H9 (cell line): ENCODE data around the gene C10orf120. TPM values are rescaled to one million over a fixed set of nuclear protein-coding genes. Genes with fewer than 3 reads are reported as not detected.

Experiments
- DNase-seq: peaks from one replicate; pipeline ENCODE4 v3.0.0-alpha.2; 2017
- H2AFZ ChIP-seq: one replicate; pipeline ENCODE4 v1.6.1; 2013; ENCODE audit warnings: mild to moderate bottlenecking, low read length, control low read depth, moderate library complexity
- H2AK5ac ChIP-seq: 2 replicates; pipeline ENCODE4 v1.6.1; 2013; ENCODE audit warnings: low read length, control low read depth, mixed read lengths; ENCODE audit not compliant: insufficient read length
- H2BK120ac ChIP-seq: one replicate; pipeline ENCODE4 v1.6.1; 2013; ENCODE audit warnings: low read depth, mild to moderate bottlenecking, low read length, control low read depth, inconsistent platforms; ENCODE audit not compliant: poor library complexity, severe bottlenecking
- H2BK12ac ChIP-seq: 2 replicates; pipeline ENCODE4 v1.6.1; 2013; ENCODE audit warnings: low read length, control low read depth, mixed read lengths, low read depth; ENCODE audit not compliant: insufficient read length
- H2BK15ac ChIP-seq: 2 replicates; pipeline ENCODE4 v1.6.1; 2013; ENCODE audit warnings: low read depth, low read length, control low read depth
- H2BK20ac ChIP-seq: one replicate; pipeline ENCODE4 v1.6.1; 2013; ENCODE audit warnings: low read depth, mild to moderate bottlenecking, low read length, control low read depth, inconsistent platforms; ENCODE audit not compliant: poor library complexity, severe bottlenecking
- H2BK5ac ChIP-seq: 2 replicates; pipeline ENCODE4 v1.6.1; 2013; ENCODE audit warnings: low read length, control low read depth, mixed read lengths; ENCODE audit not compliant: insufficient read length
- H3K14ac ChIP-seq: 2 replicates; pipeline ENCODE4 v1.6.1; 2013; ENCODE audit warnings: low read length, control low read depth; ENCODE audit not compliant: insufficient read depth
- H3K18ac ChIP-seq: 2 replicates; pipeline ENCODE4 v1.6.1; 2013; ENCODE audit warnings: low read depth, mild to moderate bottlenecking, mixed read lengths, low read length, control low read depth; ENCODE audit not compliant: insufficient read length
- H3K23ac ChIP-seq: 2 replicates; pipeline ENCODE4 v1.6.1; 2013; ENCODE audit warnings: low read length, control low read depth, mixed read lengths, low read depth; ENCODE audit not compliant: insufficient read length
- H3K23me2 ChIP-seq: 2 replicates; pipeline ENCODE4 v1.6.1; 2013; ENCODE audit warnings: low read depth, mild to moderate bottlenecking, mixed read lengths, low read length, control low read depth; ENCODE audit not compliant: insufficient read length, poor library complexity, severe bottlenecking
- H3K27ac ChIP-seq: 2 replicates; pipeline ENCODE4 v1.5.1; 2013; ENCODE audit warnings: low read length, control low read depth, mixed read lengths, low read depth; ENCODE audit not compliant: insufficient read length
- H3K27me3 ChIP-seq: 2 replicates; pipeline ENCODE4 v1.6.1; 2013; ENCODE audit warnings: low read length, control low read depth, inconsistent platforms; ENCODE audit not compliant: insufficient read depth
- H3K4ac ChIP-seq: 2 replicates; pipeline ENCODE4 v1.6.1; 2013; ENCODE audit warnings: low read depth, mild to moderate bottlenecking, control low read depth, inconsistent platforms, low read length, moderate library complexity
- H3K4me1 ChIP-seq: 2 replicates; pipeline ENCODE4 v1.6.1; 2013; ENCODE audit warnings: low read length, control low read depth, inconsistent platforms; ENCODE audit not compliant: insufficient read depth
- H3K4me2 ChIP-seq: 2 replicates; pipeline ENCODE4 v1.6.1; 2013; ENCODE audit warnings: low read length, control low read depth, mixed read lengths; ENCODE audit not compliant: insufficient read length, insufficient read depth
- H3K56ac ChIP-seq: 2 replicates; pipeline ENCODE4 v1.6.1; 2013; ENCODE audit warnings: low read depth, mild to moderate bottlenecking, mixed read lengths, low read length, control low read depth; ENCODE audit not compliant: insufficient read length
- H3K79me1 ChIP-seq: 2 replicates; pipeline ENCODE4 v1.6.1; 2013; ENCODE audit warnings: low read depth, mild to moderate bottlenecking, moderate library complexity, low read length, control low read depth, inconsistent platforms; ENCODE audit not compliant: insufficient read depth, poor library complexity, severe bottlenecking
- H3K79me2 ChIP-seq: 2 replicates; pipeline ENCODE4 v1.6.1; 2013; ENCODE audit warnings: low read length, control low read depth, inconsistent platforms; ENCODE audit not compliant: insufficient read depth
- H3K9ac ChIP-seq: 2 replicates; pipeline ENCODE4 v1.6.1; 2013; ENCODE audit warnings: low read length, control low read depth, mixed read lengths; ENCODE audit not compliant: insufficient read length; ENCODE audit errors: extremely low read depth
- H3K9me3 ChIP-seq: one replicate; pipeline ENCODE4 v1.6.1; 2013; ENCODE audit warnings: low read depth, low read length, inconsistent platforms; ENCODE audit not compliant: control insufficient read depth
- H3T11ph ChIP-seq: one replicate; pipeline ENCODE4 v1.6.1; 2013; ENCODE audit warnings: mild to moderate bottlenecking, low read length, control low read depth, inconsistent platforms
- H4K20me1 ChIP-seq: one replicate; pipeline ENCODE4 v1.6.1; 2013; ENCODE audit not compliant: control insufficient read depth, insufficient read length, insufficient read depth
- H4K5ac ChIP-seq: 2 replicates; pipeline ENCODE4 v1.6.1; 2013; ENCODE audit warnings: low read depth, mild to moderate bottlenecking, mixed read lengths, low read length, control low read depth; ENCODE audit not compliant: insufficient read length
- H4K8ac ChIP-seq: replicated peaks from 2 replicates; pipeline ENCODE4 v1.6.1; 2013; ENCODE audit warnings: low read length, control low read depth, mixed read lengths, low read depth; ENCODE audit not compliant: insufficient read length
- H4K91ac ChIP-seq: 2 replicates; pipeline ENCODE4 v1.6.1; 2013; ENCODE audit warnings: low read depth, mild to moderate bottlenecking, moderate library complexity, mixed read lengths, low read length, control low read depth; ENCODE audit not compliant: insufficient read length
- H3K27ac Mint-ChIP-seq, 3 experiments: 2 replicates in 2 of 3; 3 replicates in 1 of 3; pipeline ENCODE4 v1.8.0; 2020 to 2021; ENCODE audit warnings: mixed read lengths in 3 of 3, mild to moderate bottlenecking in 1 of 3, moderate library complexity in 1 of 3
- H3K27me3 Mint-ChIP-seq: 2 replicates; pipeline ENCODE4 v1.8.0; 2021; ENCODE audit warnings: low read depth, mild to moderate bottlenecking, moderate library complexity, mixed read lengths
- H3K36me3 Mint-ChIP-seq, 3 experiments: 2 replicates in 2 of 3; 3 replicates in 1 of 3; pipeline ENCODE4 v1.8.0; 2020 to 2021; ENCODE audit warnings: low read depth in 3 of 3, mixed read lengths in 3 of 3; ENCODE audit not compliant: insufficient read depth in 1 of 3
- H3K4me1 Mint-ChIP-seq, 2 experiments: 2 replicates each; pipeline ENCODE4 v1.8.0; 2020; ENCODE audit warnings: mixed read lengths in 2 of 2
- H3K4me3 Mint-ChIP-seq, 2 experiments: 2 replicates in 1 of 2; 3 replicates in 1 of 2; pipeline ENCODE4 v1.8.0; 2020 to 2021; ENCODE audit warnings: mild to moderate bottlenecking in 2 of 2, mixed read lengths in 2 of 2, moderate library complexity in 1 of 2
- H3K9me3 Mint-ChIP-seq, 2 experiments: 2 replicates in 1 of 2; 3 replicates in 1 of 2; pipeline ENCODE4 v1.8.0; 2020; ENCODE audit warnings: mild to moderate bottlenecking in 2 of 2, mixed read lengths in 2 of 2, moderate library complexity in 1 of 2
- WGBS: extraction: QIAGEN DNeasy Blood & Tissue Kit; methylation state at CpG from one replicate; pipeline ENCODE4 v1.1.7; 2013; ENCODE audit warnings: missing lambda C conversion rate, low lambda C conversion rate, mixed read lengths; ENCODE audit not compliant: insufficient read length; ENCODE audit errors: extremely low coverage; 5-methylcytosine and 5-hydroxymethylcytosine counted together
- long read RNA-seq: library from polyadenylated mRNA; unstranded; transcript quantifications from one replicate; pipeline ENCODE4 v2.0.0, GENCODE V29; 2020
- total RNA-seq: library from RNA; stranded (reverse); gene quantifications from 2 replicates; pipeline ENCODE4 v1.2.1, GENCODE V29; 2021
- TF ChIP-seq, protein P1 (sequence below): fragments of 200-600 bp; sonication (generic); conservative IDR thresholded peaks from 3 replicates; pipeline ENCODE4 v1.8.0; 2021; ENCODE audit warnings: antibody characterized with exemption, mild to moderate bottlenecking

C10orf120 gene
- not detected in 2 replicates for total RNA-seq
- long read RNA-seq, result 0 reads

DNA sequence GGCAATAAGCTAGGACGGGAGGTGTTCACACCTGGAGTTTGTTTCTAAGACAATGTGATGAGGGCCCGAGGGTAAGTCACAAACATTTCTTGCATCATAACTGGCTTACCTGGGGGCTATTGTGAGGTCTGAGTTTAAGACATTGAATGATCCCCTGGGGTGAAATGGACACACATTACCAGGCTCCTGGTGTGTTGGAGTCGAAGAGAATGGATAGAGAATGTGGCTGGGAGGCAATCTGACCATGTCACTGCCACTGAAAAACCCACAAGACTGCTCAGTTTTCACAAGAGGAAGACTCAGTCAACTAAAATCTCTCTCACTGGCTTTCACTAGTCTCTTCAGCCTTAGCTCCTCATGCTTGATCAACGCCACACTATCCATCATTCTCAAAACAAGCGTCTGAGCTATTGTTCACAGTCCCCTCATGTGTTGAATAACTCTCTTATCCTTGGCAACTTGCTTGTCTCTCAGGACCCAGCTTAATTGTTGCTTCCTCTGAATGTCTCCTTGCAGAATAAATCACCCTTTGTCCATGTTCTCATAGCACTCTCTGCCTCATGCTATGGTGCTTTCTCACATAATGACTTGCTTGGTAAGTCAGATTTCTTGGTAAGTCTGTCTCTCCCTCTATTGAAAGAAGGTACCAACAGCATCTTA is at the start of gene C10orf120:
C10orf120 (minus strand) TSS at position 51 of the 660 bp plus-strand sequence. CDS start 56 bp downstream, outside the sequence.
- peaks cover 0 to 6% (median 0%) of the 10 kb centered on the region in 3 experiments; a peak in 1 of 7 replicates for H3K36me3 Mint-ChIP-seq
- no CpG with 5 or more reads among the region's 5 CpGs for WGBS

More for the DNA sequence above, at the start of gene C10orf120:
- TF ChIP-seq, protein P1, sequence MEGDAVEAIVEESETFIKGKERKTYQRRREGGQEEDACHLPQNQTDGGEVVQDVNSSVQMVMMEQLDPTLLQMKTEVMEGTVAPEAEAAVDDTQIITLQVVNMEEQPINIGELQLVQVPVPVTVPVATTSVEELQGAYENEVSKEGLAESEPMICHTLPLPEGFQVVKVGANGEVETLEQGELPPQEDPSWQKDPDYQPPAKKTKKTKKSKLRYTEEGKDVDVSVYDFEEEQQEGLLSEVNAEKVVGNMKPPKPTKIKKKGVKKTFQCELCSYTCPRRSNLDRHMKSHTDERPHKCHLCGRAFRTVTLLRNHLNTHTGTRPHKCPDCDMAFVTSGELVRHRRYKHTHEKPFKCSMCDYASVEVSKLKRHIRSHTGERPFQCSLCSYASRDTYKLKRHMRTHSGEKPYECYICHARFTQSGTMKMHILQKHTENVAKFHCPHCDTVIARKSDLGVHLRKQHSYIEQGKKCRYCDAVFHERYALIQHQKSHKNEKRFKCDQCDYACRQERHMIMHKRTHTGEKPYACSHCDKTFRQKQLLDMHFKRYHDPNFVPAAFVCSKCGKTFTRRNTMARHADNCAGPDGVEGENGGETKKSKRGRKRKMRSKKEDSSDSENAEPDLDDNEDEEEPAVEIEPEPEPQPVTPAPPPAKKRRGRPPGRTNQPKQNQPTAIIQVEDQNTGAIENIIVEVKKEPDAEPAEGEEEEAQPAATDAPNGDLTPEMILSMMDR, result no peak
- peaks cover 0 to 3% of the 10 kb centered on the region in 2 experiments; a peak in 2 of 5 replicates for H3K9me3 Mint-ChIP-seq
- no peak within 1 kb of the TSS for H3K56ac ChIP-seq
- no peak within 1 kb of the TSS for H4K5ac ChIP-seq
- H3K27me3 ChIP-seq, result no peaks in the 10 kb centered on the region
- H3K23ac ChIP-seq, result no peak within 1 kb of the TSS
- H3K4me2 ChIP-seq, result no peak within 1 kb of the TSS
- no peak within 1 kb of the TSS for H3K9ac ChIP-seq
- H3K4me1 ChIP-seq, result no peaks in the 10 kb centered on the region
- H3K23me2 ChIP-seq, result no peaks in the 10 kb centered on the region
- H3K4ac ChIP-seq, result no peak within 1 kb of the TSS
- H4K91ac ChIP-seq, result no peak within 1 kb of the TSS
- no peak within 1 kb of the TSS for H3K4me3 Mint-ChIP-seq
- no peak within 1 kb of the TSS for H2BK12ac ChIP-seq
- H4K20me1 ChIP-seq, result no peaks in the 10 kb centered on the region
- peaks cover 3% of the 10 kb centered on the region for H3K27me3 Mint-ChIP-seq
- H2AK5ac ChIP-seq, result no peak within 1 kb of the TSS
- no peaks in the 10 kb centered on the region for H3K79me2 ChIP-seq
- H3K14ac ChIP-seq, result no peak within 1 kb of the TSS
- no peak within 1 kb of the TSS for H2BK120ac ChIP-seq
- H3K27ac Mint-ChIP-seq, result no peak within 1 kb of the TSS
- no peak within 1 kb of the TSS for H3T11ph ChIP-seq
- H2BK15ac ChIP-seq, result no peak within 1 kb of the TSS
- H4K8ac ChIP-seq, result no peak within 1 kb of the TSS
- no peak for DNase-seq
- H3K4me1 Mint-ChIP-seq, result peaks cover 13 to 19% of the 10 kb centered on the region in 2 experiments
- H2BK5ac ChIP-seq, result no peak within 1 kb of the TSS
- no peak within 1 kb of the TSS for H3K27ac ChIP-seq
- no peak within 1 kb of the TSS for H2AFZ ChIP-seq
- H3K79me1 ChIP-seq, result no peaks in the 10 kb centered on the region
- H3K9me3 ChIP-seq, result no peaks in the 10 kb centered on the region
- H2BK20ac ChIP-seq, result no peak within 1 kb of the TSS
- no peak within 1 kb of the TSS for H3K18ac ChIP-seq
